Measurements from ENCODE around the gene TARS3.

Gene TARS3

DNA sequence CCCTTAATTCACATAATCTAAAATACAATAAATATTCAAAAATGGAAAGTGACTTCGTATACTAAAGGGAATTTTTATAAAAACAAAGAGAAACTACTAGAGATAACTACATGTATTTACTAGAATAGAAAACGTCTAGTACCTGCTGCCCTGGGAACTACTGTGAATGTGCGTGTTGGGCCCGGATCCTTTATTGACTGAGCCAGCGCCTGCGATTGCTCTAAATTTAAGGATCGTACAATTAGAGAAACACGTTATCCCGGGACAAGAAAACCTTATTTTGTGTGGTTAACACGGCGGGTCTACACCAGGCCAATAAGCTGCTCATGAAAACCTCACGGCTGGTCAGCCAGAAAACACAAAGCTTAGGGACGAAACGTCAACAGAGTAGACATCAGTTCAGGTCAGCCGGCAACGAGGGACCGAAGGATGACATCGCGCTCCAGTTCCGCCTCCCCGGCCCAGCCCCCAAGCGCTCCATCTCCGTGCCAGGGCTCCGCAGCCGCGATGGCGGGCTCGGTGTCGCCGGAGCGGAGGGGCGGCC lies 72.6 kb downstream of the TARS3 start:
- no peak for TF ChIP-seq RARB (CRISPR knock-in tag; IDR thresholded peaks at IDR 0.05)
- no peak for TF ChIP-seq ZFP30 (CRISPR knock-in tag; IDR thresholded peaks at IDR 0.05)
- TF ChIP-seq ZNF565 (CRISPR knock-in tag; conservative IDR thresholded peaks at IDR 0.05; ENCODE audit: low read depth) = no peak
- TF ChIP-seq OSR1 (CRISPR knock-in tag; IDR thresholded peaks at IDR 0.05) = no peak
- TF ChIP-seq, protein P1, sequence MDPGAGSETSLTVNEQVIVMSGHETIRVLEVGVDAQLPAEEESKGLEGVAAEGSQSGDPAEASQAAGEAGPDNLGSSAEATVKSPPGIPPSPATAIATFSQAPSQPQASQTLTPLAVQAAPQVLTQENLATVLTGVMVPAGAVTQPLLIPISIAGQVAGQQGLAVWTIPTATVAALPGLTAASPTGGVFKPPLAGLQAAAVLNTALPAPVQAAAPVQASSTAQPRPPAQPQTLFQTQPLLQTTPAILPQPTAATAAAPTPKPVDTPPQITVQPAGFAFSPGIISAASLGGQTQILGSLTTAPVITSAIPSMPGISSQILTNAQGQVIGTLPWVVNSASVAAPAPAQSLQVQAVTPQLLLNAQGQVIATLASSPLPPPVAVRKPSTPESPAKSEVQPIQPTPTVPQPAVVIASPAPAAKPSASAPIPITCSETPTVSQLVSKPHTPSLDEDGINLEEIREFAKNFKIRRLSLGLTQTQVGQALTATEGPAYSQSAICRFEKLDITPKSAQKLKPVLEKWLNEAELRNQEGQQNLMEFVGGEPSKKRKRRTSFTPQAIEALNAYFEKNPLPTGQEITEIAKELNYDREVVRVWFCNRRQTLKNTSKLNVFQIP (CRISPR knock-in tag; IDR thresholded peaks at IDR 0.05; ENCODE audit: borderline replicate concordance, low read depth) = no peak
- TF ChIP-seq ZNF70 (CRISPR knock-in tag; IDR thresholded peaks at IDR 0.05) = no peak
- TF ChIP-seq GLIS3 (CRISPR knock-in tag; IDR thresholded peaks at IDR 0.05) = no peak
- TF ChIP-seq TOX (CRISPR knock-in tag; IDR thresholded peaks at IDR 0.05; ENCODE audit: borderline replicate concordance) = no peak
- TF ChIP-seq ZFP3 (CRISPR knock-in tag; IDR thresholded peaks at IDR 0.05) = no peak
- TF ChIP-seq SNAI2 (CRISPR knock-in tag; IDR thresholded peaks at IDR 0.05) = no peak
- TF ChIP-seq BACH2 (CRISPR knock-in tag; IDR thresholded peaks at IDR 0.05; ENCODE audit: borderline replicate concordance) = no peak
- TF ChIP-seq, protein P2, sequence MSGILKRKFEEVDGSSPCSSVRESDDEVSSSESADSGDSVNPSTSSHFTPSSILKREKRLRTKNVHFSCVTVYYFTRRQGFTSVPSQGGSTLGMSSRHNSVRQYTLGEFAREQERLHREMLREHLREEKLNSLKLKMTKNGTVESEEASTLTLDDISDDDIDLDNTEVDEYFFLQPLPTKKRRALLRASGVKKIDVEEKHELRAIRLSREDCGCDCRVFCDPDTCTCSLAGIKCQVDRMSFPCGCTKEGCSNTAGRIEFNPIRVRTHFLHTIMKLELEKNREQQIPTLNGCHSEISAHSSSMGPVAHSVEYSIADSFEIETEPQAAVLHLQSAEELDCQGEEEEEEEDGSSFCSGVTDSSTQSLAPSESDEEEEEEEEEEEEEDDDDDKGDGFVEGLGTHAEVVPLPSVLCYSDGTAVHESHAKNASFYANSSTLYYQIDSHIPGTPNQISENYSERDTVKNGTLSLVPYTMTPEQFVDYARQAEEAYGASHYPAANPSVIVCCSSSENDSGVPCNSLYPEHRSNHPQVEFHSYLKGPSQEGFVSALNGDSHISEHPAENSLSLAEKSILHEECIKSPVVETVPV (CRISPR knock-in tag; IDR thresholded peaks at IDR 0.05) = no peak
- peak; percentile 58 for ATAC-seq

DNA sequence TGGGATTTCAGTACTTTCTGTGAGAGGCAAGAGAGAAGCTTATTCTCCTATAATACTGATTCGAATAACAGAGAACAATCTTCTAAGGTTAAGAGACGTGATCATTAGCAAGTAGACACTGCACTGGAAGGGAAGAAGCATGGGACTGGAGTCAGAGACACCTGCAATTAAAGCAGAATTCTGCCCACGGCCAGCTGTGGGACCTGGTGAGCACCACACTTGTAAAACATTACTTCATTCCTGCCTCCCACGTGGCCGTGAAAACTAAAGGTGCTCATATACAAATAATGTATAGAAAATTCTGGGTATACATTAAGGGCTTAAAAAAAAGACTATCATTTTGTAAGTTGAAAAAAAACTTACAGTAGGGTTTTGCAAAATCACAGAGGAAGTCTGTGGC lies 74.1 kb downstream of the TARS3 start:
- TF ChIP-seq SNAI2 (CRISPR knock-in tag; IDR thresholded peaks at IDR 0.05) (no peak), ZC3H10 (CRISPR knock-in tag; IDR thresholded peaks at IDR 0.05) (no peak), CSDC2 (CRISPR knock-in tag; IDR thresholded peaks at IDR 0.05) (no peak)
- TF ChIP-seq, protein P1 (CRISPR knock-in tag; IDR thresholded peaks at IDR 0.05; ENCODE audit: borderline replicate concordance, low read depth) = no peak
- no peak for ATAC-seq

DNA sequence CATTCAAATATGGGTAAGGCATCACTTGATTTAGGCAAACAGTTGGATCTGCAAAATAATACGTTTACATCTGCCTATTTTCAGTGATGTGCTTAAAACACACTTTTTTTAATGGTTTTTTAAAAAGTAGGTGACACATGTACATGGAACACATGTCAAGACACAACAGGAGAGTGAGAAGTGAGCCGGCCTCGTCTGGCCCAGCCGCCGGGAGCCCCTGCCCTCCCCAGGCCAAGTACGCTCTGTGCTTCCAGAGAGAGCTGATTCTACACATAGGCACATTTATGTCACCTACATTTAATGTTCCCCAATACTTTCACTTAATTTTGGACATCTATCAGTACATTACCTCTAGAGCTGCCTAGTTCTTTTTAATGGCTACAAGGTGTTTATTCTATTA lies 75.9 kb downstream of the TARS3 start:
- ATAC-seq = no peak
- TF ChIP-seq, protein P2 (CRISPR knock-in tag; IDR thresholded peaks at IDR 0.05) = no peak
- TF ChIP-seq SNAI2 (CRISPR knock-in tag; IDR thresholded peaks at IDR 0.05) (no peak), ZFP3 (CRISPR knock-in tag; IDR thresholded peaks at IDR 0.05) (no peak), OSR1 (CRISPR knock-in tag; IDR thresholded peaks at IDR 0.05) (no peak), CSDC2 (CRISPR knock-in tag; IDR thresholded peaks at IDR 0.05) (no peak), TOX (CRISPR knock-in tag; IDR thresholded peaks at IDR 0.05; ENCODE audit: borderline replicate concordance) (no peak), RARB (CRISPR knock-in tag; IDR thresholded peaks at IDR 0.05) (no peak), ESRRG (CRISPR knock-in tag; IDR thresholded peaks at IDR 0.05) (no peak), ISL1 (CRISPR knock-in tag; IDR thresholded peaks at IDR 0.05) (no peak)
- TF ChIP-seq, protein P3, sequence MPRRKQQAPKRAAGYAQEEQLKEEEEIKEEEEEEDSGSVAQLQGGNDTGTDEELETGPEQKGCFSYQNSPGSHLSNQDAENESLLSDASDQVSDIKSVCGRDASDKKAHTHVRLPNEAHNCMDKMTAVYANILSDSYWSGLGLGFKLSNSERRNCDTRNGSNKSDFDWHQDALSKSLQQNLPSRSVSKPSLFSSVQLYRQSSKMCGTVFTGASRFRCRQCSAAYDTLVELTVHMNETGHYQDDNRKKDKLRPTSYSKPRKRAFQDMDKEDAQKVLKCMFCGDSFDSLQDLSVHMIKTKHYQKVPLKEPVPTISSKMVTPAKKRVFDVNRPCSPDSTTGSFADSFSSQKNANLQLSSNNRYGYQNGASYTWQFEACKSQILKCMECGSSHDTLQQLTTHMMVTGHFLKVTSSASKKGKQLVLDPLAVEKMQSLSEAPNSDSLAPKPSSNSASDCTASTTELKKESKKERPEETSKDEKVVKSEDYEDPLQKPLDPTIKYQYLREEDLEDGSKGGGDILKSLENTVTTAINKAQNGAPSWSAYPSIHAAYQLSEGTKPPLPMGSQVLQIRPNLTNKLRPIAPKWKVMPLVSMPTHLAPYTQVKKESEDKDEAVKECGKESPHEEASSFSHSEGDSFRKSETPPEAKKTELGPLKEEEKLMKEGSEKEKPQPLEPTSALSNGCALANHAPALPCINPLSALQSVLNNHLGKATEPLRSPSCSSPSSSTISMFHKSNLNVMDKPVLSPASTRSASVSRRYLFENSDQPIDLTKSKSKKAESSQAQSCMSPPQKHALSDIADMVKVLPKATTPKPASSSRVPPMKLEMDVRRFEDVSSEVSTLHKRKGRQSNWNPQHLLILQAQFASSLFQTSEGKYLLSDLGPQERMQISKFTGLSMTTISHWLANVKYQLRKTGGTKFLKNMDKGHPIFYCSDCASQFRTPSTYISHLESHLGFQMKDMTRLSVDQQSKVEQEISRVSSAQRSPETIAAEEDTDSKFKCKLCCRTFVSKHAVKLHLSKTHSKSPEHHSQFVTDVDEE (CRISPR knock-in tag; IDR thresholded peaks at IDR 0.05) = no peak

DNA sequence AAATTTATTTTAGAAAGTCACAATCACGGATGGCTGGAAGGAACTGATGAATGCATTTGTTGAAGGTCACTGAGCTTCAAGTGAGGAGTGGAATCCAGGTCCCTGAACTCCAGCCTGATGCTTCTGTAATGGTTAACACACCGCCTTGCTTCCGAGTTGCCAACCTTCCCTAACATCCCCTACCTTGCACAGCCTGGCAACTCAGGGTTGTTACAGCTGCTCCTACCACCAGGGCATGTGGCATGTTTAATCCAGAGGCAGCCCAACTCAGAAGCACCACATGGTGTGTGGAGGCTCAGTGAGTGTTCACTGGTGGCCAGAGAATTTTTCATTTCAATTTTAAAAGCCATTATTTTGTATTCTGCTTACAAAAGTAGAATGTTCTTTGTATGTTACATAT lies 77.0 kb downstream of the TARS3 start:
- TF ChIP-seq TOX (CRISPR knock-in tag; IDR thresholded peaks at IDR 0.05; ENCODE audit: borderline replicate concordance) (no peak), RARB (CRISPR knock-in tag; IDR thresholded peaks at IDR 0.05) (no peak), ZFP3 (CRISPR knock-in tag; IDR thresholded peaks at IDR 0.05) (no peak), ZNF70 (CRISPR knock-in tag; IDR thresholded peaks at IDR 0.05) (no peak), GLIS3 (CRISPR knock-in tag; IDR thresholded peaks at IDR 0.05) (no peak), ESRRG (CRISPR knock-in tag; IDR thresholded peaks at IDR 0.05) (no peak), ARNTL (CRISPR knock-in tag; IDR thresholded peaks at IDR 0.05; ENCODE audit: borderline replicate concordance, low read depth) (no peak), ZNF565 (CRISPR knock-in tag; conservative IDR thresholded peaks at IDR 0.05; ENCODE audit: low read depth) (no peak)
- TF ChIP-seq, protein P2 (CRISPR knock-in tag; IDR thresholded peaks at IDR 0.05) = no peak
- TF ChIP-seq, protein P3 (CRISPR knock-in tag; IDR thresholded peaks at IDR 0.05) = no peak
- ATAC-seq = no peak
